Neural crest cell (in vitro differentiated cells): ENCODE data around the gene GNA12. TPM values are rescaled to one million over a fixed set of nuclear protein-coding genes. Genes with fewer than 3 reads are reported as not detected.

Source experiments
- DNase-seq: peaks from one replicate; pipeline ENCODE4 v3.0.0; 2021; ENCODE audit warnings: low read depth, mixed read lengths, low spot score
- H3K27ac Mint-ChIP-seq: one replicate; pipeline ENCODE4 v1.8.0; 2021; ENCODE audit warnings: mild to moderate bottlenecking, mixed read lengths; ENCODE audit not compliant: unreplicated experiment
- H3K27me3 Mint-ChIP-seq: 2 replicates; pipeline ENCODE4 v1.8.0; 2021; ENCODE audit warnings: low read depth, mild to moderate bottlenecking, mixed read lengths
- H3K36me3 Mint-ChIP-seq: 2 replicates; pipeline ENCODE4 v1.8.0; 2021; ENCODE audit warnings: low read depth, mild to moderate bottlenecking, mixed read lengths
- H3K4me1 Mint-ChIP-seq: 2 replicates; pipeline ENCODE4 v1.8.0; 2021; ENCODE audit warnings: mixed read lengths
- H3K4me3 Mint-ChIP-seq: one replicate; pipeline ENCODE4 v1.8.0; 2021; ENCODE audit warnings: mild to moderate bottlenecking, mixed read lengths
- H3K9me3 Mint-ChIP-seq: 2 replicates; pipeline ENCODE4 v1.8.0; 2021; ENCODE audit warnings: mixed read lengths
- CTCF ChIP-seq: fragments of 200-600 bp; sonication (generic); conservative IDR thresholded peaks from 2 replicates; pipeline ENCODE4 v1.5.0; 2021; ENCODE audit warnings: antibody characterized with exemption, mild to moderate bottlenecking
- total RNA-seq: library from RNA; stranded (reverse); gene quantifications from 2 replicates; pipeline ENCODE4 v1.2.1, GENCODE V29; 2021

GNA12 gene
- total RNA-seq, 1 donor from 2014 or later: 63.5 TPM

- TF ChIP-seq CTCF: no peak
- H3K27ac Mint-ChIP-seq: peak overlapping the region; percentile 50
- peaks cover 13% of the 10 kb centered on the region for H3K4me1 Mint-ChIP-seq
- no peaks in the 10 kb centered on the region for H3K36me3 Mint-ChIP-seq
- no peaks in the 10 kb centered on the region for H3K27me3 Mint-ChIP-seq
- no peaks in the 10 kb centered on the region for H3K9me3 Mint-ChIP-seq
- H3K4me3 Mint-ChIP-seq: no peak overlapping the region
- no peak for DNase-seq
Measured at GRCh38 chr7:2886391-2886790, 42.3 kb upstream of the GNA12 start.

- no peak overlapping the region for H3K27ac Mint-ChIP-seq
- no peak overlapping the region for H3K4me3 Mint-ChIP-seq
Measured at GRCh38 chr7:2884161-2884560, 40.1 kb upstream of the GNA12 start.

GRCh38 chr7:2883101-2883500 is 39.0 kb upstream of the GNA12 start:
- H3K4me1 Mint-ChIP-seq: peaks cover 26% of the 10 kb centered on the region
- no peak overlapping the region for H3K4me3 Mint-ChIP-seq
- no peak overlapping the region for H3K27ac Mint-ChIP-seq
- H3K27me3 Mint-ChIP-seq: no peaks in the 10 kb centered on the region
- no peak for DNase-seq
- H3K36me3 Mint-ChIP-seq: no peaks in the 10 kb centered on the region
- TF ChIP-seq CTCF: no peak
- no peaks in the 10 kb centered on the region for H3K9me3 Mint-ChIP-seq

More at GRCh38 chr7:2884161-2884560, 40.1 kb upstream of the GNA12 start:
- Mint-ChIP-seq H3K4me1 (peaks cover 26% of the 10 kb centered on the region), H3K27me3 (no peaks in the 10 kb centered on the region), H3K36me3 (no peaks in the 10 kb centered on the region), H3K9me3 (no peaks in the 10 kb centered on the region)
- DNase-seq: no peak
- TF ChIP-seq CTCF: no peak

- TF ChIP-seq CTCF: no peak
- no peaks in the 10 kb centered on the region for H3K27me3 Mint-ChIP-seq
- no peak overlapping the region for H3K27ac Mint-ChIP-seq
- no peaks in the 10 kb centered on the region for H3K36me3 Mint-ChIP-seq
- DNase-seq: no peak
- H3K4me3 Mint-ChIP-seq: no peak overlapping the region
- H3K4me1 Mint-ChIP-seq: peaks cover 24% of the 10 kb centered on the region
- no peaks in the 10 kb centered on the region for H3K9me3 Mint-ChIP-seq
Measured at GRCh38 chr7:2882111-2882510, 38.0 kb upstream of the GNA12 start.

GRCh38 chr7:2880874-2881533 is 36.9 kb upstream of the GNA12 start:
- Mint-ChIP-seq H3K4me1 (peaks cover 19% of the 10 kb centered on the region), H3K27me3 (no peaks in the 10 kb centered on the region), H3K9me3 (no peaks in the 10 kb centered on the region), H3K4me3 (no peak overlapping the region), H3K36me3 (no peaks in the 10 kb centered on the region), H3K27ac (no peak overlapping the region)
- DNase-seq: no peak
- TF ChIP-seq CTCF: no peak
